GM23338 (cell line): Measurements from ENCODE around the gene TRMT6. TPM values are rescaled to one million over a fixed set of nuclear protein-coding genes. Genes with fewer than 3 reads are reported as not detected.

Experiments
- ATAC-seq: fragments of 200-7000 bp; cut with Tn5 transposase; 3 replicates; pipeline ENCODE4 v1.9.1; 2020
- DNase-seq: peaks from one replicate; pipeline ENCODE4 v3.0.0-alpha.2; 2015; ENCODE audit warnings: low spot score
- H2AFZ ChIP-seq: fragments of 200-600 bp; sonication (generic); 2 replicates; pipeline ENCODE4 v1.8.0; 2016; ENCODE audit warnings: antibody characterized with exemption, mild to moderate bottlenecking, moderate library complexity
- H3F3A ChIP-seq: fragments of 200-600 bp; sonication (generic); replicated peaks from 2 replicates; pipeline ENCODE4 v1.8.0; 2017; ENCODE audit warnings: antibody characterized with exemption, mixed run types, low read depth
- H3K27ac ChIP-seq: fragments of 200-600 bp; sonication (generic); 2 replicates; pipeline ENCODE4 v1.6.1; 2016; ENCODE audit warnings: low read depth
- H3K27me3 ChIP-seq: fragments of 200-600 bp; sonication (generic); 2 replicates; pipeline ENCODE4 v1.8.0; 2016; ENCODE audit warnings: mild to moderate bottlenecking, mixed run types, moderate library complexity; ENCODE audit not compliant: insufficient read depth
- H3K36me3 ChIP-seq: fragments of 200-600 bp; sonication (generic); 2 replicates; pipeline ENCODE4 v1.8.0; 2016; ENCODE audit warnings: mild to moderate bottlenecking; ENCODE audit not compliant: insufficient read depth
- H3K4me1 ChIP-seq: fragments of 200-600 bp; sonication (generic); 2 replicates; pipeline ENCODE4 v1.8.0; 2016; ENCODE audit warnings: mild to moderate bottlenecking, moderate library complexity; ENCODE audit not compliant: insufficient read depth
- H3K4me2 ChIP-seq: fragments of 200-600 bp; sonication (generic); 2 replicates; pipeline ENCODE4 v1.7.1; 2017; ENCODE audit warnings: mixed run types
- H3K4me3 ChIP-seq: fragments of 200-600 bp; sonication (generic); 2 replicates; pipeline ENCODE4 v1.6.1; 2016; ENCODE audit warnings: mixed run types
- H3K79me2 ChIP-seq: fragments of 200-600 bp; sonication (generic); replicated peaks from 2 replicates; pipeline ENCODE4 v1.8.0; 2017; ENCODE audit warnings: mild to moderate bottlenecking; ENCODE audit not compliant: insufficient read depth
- H3K9me2 ChIP-seq: fragments of 200-600 bp; sonication (generic); 2 replicates; pipeline ENCODE4 v1.8.0; 2017; ENCODE audit not compliant: insufficient read depth
- H4K20me1 ChIP-seq: fragments of 200-600 bp; sonication (generic); replicated peaks from 2 replicates; pipeline ENCODE4 v1.8.0; 2017; ENCODE audit warnings: mild to moderate bottlenecking; ENCODE audit not compliant: insufficient read depth
- H3K27ac Mint-ChIP-seq: 2 replicates; pipeline ENCODE4 v1.8.0; 2020; ENCODE audit warnings: inconsistent platforms, mild to moderate bottlenecking, moderate library complexity, mixed read lengths
- H3K27me3 Mint-ChIP-seq: 3 replicates; pipeline ENCODE4 v1.8.0; 2022; ENCODE audit warnings: low read depth, mild to moderate bottlenecking, moderate library complexity, mixed read lengths, inconsistent platforms; ENCODE audit not compliant: insufficient read depth, poor library complexity
- H3K36me3 Mint-ChIP-seq: 3 replicates; pipeline ENCODE4 v1.8.0; 2021; ENCODE audit warnings: low read depth, mild to moderate bottlenecking, inconsistent platforms, moderate library complexity, mixed read lengths
- H3K4me1 Mint-ChIP-seq: 3 replicates; pipeline ENCODE4 v1.8.0; 2020; ENCODE audit warnings: mild to moderate bottlenecking, inconsistent platforms, mixed read lengths
- H3K4me3 Mint-ChIP-seq: 3 replicates; pipeline ENCODE4 v1.8.0; 2021; ENCODE audit warnings: moderate library complexity, mild to moderate bottlenecking, inconsistent platforms, mixed read lengths
- H3K9me3 Mint-ChIP-seq: 3 replicates; pipeline ENCODE4 v1.8.0; 2020; ENCODE audit warnings: moderate library complexity, mild to moderate bottlenecking, inconsistent platforms, mixed read lengths
- CREB1 ChIP-seq: fragments of 250-450 bp; sonication (Bioruptor Pico); IDR thresholded peaks from 2 replicates; pipeline ENCODE4 v1.5.0; 2020; ENCODE audit warnings: low read depth, mild to moderate bottlenecking, moderate library complexity
- EZH2 ChIP-seq: fragments of 200-600 bp; sonication (generic); IDR thresholded peaks from one replicate; pipeline ENCODE4 v1.8.0; 2017; ENCODE audit warnings: antibody characterized with exemption, mild to moderate bottlenecking, low read depth; ENCODE audit not compliant: unreplicated experiment
- EZH2phosphoT487 ChIP-seq: fragments of 200-600 bp; sonication (generic); IDR thresholded peaks from one replicate; pipeline ENCODE4 v1.8.1; 2018; ENCODE audit warnings: antibody characterized with exemption; ENCODE audit not compliant: unreplicated experiment
- JUNB ChIP-seq: IDR thresholded peaks from one replicate; pipeline ENCODE4 v1.6.1; 2016; ENCODE audit warnings: antibody characterized with exemption; ENCODE audit not compliant: unreplicated experiment
- NANOG ChIP-seq: IDR thresholded peaks from 2 replicates; pipeline ENCODE4 v1.6.1; 2016; ENCODE audit warnings: antibody characterized with exemption, borderline replicate concordance
- POLR2AphosphoS5 ChIP-seq: IDR thresholded peaks from 2 replicates; pipeline ENCODE4 v1.6.1; 2016; ENCODE audit warnings: antibody characterized with exemption, low read depth
- STAT1 ChIP-seq: IDR thresholded peaks from one replicate; pipeline ENCODE4 v1.6.1; 2016; ENCODE audit warnings: antibody characterized with exemption; ENCODE audit not compliant: unreplicated experiment
- ZNF114 ChIP-seq: fragments of 250-450 bp; sonication (Bioruptor Pico); IDR thresholded peaks from 2 replicates; pipeline ENCODE4 v1.5.0; 2020; ENCODE audit warnings: mild to moderate bottlenecking, moderate library complexity
- ZNF331 ChIP-seq: fragments of 250-450 bp; sonication (Bioruptor Pico); IDR thresholded peaks from 2 replicates; pipeline ENCODE4 v1.5.0; 2020; ENCODE audit warnings: low read depth, mild to moderate bottlenecking, moderate library complexity
- polyA plus RNA-seq: library from polyadenylated mRNA; unstranded; fragments of >200 nt; fragmentation: Nextera tagmentation; extraction: Ambion mirVana; gene quantifications from 2 replicates; pipeline ENCODE4 v1.2.1, GENCODE V29; 2016
- total RNA-seq: library from RNA; depleted of rRNA; stranded (reverse); fragments of >200 nt; shearing (Covaris generic); gene quantifications from 2 replicates; pipeline ENCODE4 v1.2.3, GENCODE V29; 2014
- TF ChIP-seq, protein P1 (sequence below): IDR thresholded peaks from 2 replicates; pipeline ENCODE4 v1.6.1; 2016; ENCODE audit warnings: antibody characterized with exemption
- TF ChIP-seq, protein P2 (sequence below): fragments of 250-450 bp; sonication (Bioruptor Pico); IDR thresholded peaks from 2 replicates; pipeline ENCODE4 v1.5.0; 2020; ENCODE audit warnings: mild to moderate bottlenecking, moderate library complexity
- TF ChIP-seq, protein P3 (sequence below): IDR thresholded peaks from one replicate; pipeline ENCODE4 v1.6.1; 2018; ENCODE audit warnings: antibody characterized with exemption; ENCODE audit not compliant: unreplicated experiment
- TF ChIP-seq, protein P4 (sequence below), 2 experiments: fragments of 200-600 bp in 1 of 2; sonication (generic) in 1 of 2; conservative IDR thresholded peaks; 2 replicates each; pipeline versions ENCODE4 v1.5.1 to v1.6.1; 2016 to 2017; ENCODE audit warnings: antibody characterized with exemption in 2 of 2, low read depth in 2 of 2, mild to moderate bottlenecking in 2 of 2, moderate library complexity in 1 of 2

TRMT6 gene
- total and polyA plus RNA-seq, 2 experiments from 2014 or later = 15.5 to 26.3 TPM

DNA sequence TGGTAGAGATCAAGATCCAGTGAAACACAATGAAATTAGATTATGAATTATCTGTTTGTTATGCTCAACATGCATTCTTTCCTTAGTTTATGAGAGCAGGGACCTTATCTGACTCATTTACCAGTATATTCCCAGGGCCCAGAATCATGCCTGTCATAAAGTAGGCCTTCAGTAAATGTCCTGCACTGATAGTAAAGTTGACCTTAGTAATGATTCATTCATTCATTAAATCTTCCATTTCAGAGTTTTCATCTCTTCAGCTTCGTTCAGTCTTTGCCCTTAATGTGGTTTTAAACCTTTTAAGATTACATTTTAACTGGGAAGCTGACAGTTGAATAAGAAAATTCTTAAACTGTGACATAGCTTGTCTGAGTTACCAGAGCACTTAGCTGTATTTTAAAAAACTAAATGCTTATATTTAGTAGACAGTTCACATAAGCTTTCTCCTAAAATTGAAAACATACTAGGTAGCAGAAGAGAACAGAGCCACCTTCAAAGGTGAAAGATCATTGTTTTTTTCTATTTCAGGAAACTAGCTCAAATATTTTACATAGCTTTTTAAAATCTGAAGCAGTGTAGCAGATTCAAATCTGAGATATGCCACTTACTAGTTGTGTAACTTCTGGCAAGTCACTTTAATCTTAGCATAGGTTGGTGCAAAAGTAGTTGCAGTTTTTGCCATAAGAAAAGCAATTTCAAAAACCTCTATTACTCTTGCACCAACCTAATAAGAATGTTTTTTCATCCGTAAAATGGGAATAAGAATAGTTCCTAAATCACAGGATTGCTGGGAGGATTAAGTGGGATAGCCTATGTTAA lies 41.5 kb upstream of the TRMT6 start:
- ATAC-seq (no peak), DNase-seq (no peak)
- Histone ChIP-seq H3K4me1 (no peaks in the 10 kb centered on the region), H3K79me2 (no peaks in the 10 kb centered on the region), H4K20me1 (peaks cover 12% of the 10 kb centered on the region; the same call in 1 of the 2 replicates), H3F3A (no peaks in the 10 kb centered on the region), H3K4me3 (no peak overlapping the region), H2AFZ (no peak overlapping the region), H3K4me2 (no peak overlapping the region), H3K36me3 (peaks cover 35% of the 10 kb centered on the region; the same call in 1 of the 2 replicates), H3K27ac (no peak overlapping the region), H3K27me3 (no peaks in the 10 kb centered on the region), H3K9me2 (no peaks in the 10 kb centered on the region)
- Mint-ChIP-seq H3K27me3 (no peaks in the 10 kb centered on the region), H3K9me3 (no peaks in the 10 kb centered on the region), H3K36me3 (peaks cover 49% of the 10 kb centered on the region), H3K27ac (no peak overlapping the region), H3K4me3 (no peak overlapping the region), H3K4me1 (no peaks in the 10 kb centered on the region)
- no peak for TF ChIP-seq JUNB
- TF ChIP-seq, protein P1, sequence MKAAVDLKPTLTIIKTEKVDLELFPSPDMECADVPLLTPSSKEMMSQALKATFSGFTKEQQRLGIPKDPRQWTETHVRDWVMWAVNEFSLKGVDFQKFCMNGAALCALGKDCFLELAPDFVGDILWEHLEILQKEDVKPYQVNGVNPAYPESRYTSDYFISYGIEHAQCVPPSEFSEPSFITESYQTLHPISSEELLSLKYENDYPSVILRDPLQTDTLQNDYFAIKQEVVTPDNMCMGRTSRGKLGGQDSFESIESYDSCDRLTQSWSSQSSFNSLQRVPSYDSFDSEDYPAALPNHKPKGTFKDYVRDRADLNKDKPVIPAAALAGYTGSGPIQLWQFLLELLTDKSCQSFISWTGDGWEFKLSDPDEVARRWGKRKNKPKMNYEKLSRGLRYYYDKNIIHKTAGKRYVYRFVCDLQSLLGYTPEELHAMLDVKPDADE = no peak
- TF ChIP-seq, protein P2, sequence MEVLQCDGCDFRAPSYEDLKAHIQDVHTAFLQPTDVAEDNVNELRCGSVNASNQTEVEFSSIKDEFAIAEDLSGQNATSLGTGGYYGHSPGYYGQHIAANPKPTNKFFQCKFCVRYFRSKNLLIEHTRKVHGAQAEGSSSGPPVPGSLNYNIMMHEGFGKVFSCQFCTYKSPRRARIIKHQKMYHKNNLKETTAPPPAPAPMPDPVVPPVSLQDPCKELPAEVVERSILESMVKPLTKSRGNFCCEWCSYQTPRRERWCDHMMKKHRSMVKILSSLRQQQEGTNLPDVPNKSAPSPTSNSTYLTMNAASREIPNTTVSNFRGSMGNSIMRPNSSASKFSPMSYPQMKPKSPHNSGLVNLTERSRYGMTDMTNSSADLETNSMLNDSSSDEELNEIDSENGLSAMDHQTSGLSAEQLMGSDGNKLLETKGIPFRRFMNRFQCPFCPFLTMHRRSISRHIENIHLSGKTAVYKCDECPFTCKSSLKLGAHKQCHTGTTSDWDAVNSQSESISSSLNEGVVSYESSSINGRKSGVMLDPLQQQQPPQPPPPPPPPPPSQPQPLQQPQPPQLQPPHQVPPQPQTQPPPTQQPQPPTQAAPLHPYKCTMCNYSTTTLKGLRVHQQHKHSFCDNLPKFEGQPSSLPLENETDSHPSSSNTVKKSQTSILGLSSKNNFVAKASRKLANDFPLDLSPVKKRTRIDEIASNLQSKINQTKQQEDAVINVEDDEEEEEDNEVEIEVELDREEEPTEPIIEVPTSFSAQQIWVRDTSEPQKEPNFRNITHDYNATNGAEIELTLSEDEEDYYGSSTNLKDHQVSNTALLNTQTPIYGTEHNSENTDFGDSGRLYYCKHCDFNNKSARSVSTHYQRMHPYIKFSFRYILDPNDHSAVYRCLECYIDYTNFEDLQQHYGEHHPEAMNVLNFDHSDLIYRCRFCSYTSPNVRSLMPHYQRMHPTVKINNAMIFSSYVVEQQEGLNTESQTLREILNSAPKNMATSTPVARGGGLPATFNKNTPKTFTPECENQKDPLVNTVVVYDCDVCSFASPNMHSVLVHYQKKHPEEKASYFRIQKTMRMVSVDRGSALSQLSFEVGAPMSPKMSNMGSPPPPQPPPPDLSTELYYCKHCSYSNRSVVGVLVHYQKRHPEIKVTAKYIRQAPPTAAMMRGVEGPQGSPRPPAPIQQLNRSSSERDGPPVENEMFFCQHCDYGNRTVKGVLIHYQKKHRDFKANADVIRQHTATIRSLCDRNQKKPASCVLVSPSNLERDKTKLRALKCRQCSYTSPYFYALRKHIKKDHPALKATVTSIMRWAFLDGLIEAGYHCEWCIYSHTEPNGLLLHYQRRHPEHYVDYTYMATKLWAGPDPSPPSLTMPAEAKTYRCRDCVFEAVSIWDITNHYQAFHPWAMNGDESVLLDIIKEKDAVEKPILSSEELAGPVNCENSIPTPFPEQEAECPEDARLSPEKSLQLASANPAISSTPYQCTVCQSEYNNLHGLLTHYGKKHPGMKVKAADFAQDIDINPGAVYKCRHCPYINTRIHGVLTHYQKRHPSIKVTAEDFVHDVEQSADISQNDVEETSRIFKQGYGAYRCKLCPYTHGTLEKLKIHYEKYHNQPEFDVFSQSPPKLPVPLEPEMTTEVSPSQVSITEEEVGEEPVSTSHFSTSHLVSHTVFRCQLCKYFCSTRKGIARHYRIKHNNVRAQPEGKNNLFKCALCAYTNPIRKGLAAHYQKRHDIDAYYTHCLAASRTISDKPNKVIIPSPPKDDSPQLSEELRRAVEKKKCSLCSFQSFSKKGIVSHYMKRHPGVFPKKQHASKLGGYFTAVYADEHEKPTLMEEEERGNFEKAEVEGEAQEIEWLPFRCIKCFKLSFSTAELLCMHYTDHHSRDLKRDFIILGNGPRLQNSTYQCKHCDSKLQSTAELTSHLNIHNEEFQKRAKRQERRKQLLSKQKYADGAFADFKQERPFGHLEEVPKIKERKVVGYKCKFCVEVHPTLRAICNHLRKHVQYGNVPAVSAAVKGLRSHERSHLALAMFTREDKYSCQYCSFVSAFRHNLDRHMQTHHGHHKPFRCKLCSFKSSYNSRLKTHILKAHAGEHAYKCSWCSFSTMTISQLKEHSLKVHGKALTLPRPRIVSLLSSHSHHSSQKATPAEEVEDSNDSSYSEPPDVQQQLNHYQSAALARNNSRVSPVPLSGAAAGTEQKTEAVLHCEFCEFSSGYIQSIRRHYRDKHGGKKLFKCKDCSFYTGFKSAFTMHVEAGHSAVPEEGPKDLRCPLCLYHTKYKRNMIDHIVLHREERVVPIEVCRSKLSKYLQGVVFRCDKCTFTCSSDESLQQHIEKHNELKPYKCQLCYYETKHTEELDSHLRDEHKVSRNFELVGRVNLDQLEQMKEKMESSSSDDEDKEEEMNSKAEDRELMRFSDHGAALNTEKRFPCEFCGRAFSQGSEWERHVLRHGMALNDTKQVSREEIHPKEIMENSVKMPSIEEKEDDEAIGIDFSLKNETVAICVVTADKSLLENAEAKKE (CRISPR knock-in tag) = no peak
- no peak for TF ChIP-seq NANOG
- TF ChIP-seq, protein P3, sequence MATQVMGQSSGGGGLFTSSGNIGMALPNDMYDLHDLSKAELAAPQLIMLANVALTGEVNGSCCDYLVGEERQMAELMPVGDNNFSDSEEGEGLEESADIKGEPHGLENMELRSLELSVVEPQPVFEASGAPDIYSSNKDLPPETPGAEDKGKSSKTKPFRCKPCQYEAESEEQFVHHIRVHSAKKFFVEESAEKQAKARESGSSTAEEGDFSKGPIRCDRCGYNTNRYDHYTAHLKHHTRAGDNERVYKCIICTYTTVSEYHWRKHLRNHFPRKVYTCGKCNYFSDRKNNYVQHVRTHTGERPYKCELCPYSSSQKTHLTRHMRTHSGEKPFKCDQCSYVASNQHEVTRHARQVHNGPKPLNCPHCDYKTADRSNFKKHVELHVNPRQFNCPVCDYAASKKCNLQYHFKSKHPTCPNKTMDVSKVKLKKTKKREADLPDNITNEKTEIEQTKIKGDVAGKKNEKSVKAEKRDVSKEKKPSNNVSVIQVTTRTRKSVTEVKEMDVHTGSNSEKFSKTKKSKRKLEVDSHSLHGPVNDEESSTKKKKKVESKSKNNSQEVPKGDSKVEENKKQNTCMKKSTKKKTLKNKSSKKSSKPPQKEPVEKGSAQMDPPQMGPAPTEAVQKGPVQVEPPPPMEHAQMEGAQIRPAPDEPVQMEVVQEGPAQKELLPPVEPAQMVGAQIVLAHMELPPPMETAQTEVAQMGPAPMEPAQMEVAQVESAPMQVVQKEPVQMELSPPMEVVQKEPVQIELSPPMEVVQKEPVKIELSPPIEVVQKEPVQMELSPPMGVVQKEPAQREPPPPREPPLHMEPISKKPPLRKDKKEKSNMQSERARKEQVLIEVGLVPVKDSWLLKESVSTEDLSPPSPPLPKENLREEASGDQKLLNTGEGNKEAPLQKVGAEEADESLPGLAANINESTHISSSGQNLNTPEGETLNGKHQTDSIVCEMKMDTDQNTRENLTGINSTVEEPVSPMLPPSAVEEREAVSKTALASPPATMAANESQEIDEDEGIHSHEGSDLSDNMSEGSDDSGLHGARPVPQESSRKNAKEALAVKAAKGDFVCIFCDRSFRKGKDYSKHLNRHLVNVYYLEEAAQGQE = no peak
- TF ChIP-seq ZNF331 (CRISPR knock-in tag) = no peak
- no peak for TF ChIP-seq STAT1
- TF ChIP-seq EZH2phosphoT487 = no peak
- TF ChIP-seq, protein P4, sequence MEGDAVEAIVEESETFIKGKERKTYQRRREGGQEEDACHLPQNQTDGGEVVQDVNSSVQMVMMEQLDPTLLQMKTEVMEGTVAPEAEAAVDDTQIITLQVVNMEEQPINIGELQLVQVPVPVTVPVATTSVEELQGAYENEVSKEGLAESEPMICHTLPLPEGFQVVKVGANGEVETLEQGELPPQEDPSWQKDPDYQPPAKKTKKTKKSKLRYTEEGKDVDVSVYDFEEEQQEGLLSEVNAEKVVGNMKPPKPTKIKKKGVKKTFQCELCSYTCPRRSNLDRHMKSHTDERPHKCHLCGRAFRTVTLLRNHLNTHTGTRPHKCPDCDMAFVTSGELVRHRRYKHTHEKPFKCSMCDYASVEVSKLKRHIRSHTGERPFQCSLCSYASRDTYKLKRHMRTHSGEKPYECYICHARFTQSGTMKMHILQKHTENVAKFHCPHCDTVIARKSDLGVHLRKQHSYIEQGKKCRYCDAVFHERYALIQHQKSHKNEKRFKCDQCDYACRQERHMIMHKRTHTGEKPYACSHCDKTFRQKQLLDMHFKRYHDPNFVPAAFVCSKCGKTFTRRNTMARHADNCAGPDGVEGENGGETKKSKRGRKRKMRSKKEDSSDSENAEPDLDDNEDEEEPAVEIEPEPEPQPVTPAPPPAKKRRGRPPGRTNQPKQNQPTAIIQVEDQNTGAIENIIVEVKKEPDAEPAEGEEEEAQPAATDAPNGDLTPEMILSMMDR (conservative IDR thresholded peaks at IDR 0.05; ENCODE audit: low read depth in 2 of 2) = no peak
- TF ChIP-seq ZNF114 (CRISPR knock-in tag) = no peak
- TF ChIP-seq POLR2AphosphoS5 = no peak
- TF ChIP-seq EZH2 = no peak
- TF ChIP-seq CREB1 (CRISPR knock-in tag) = no peak
